Adrenal gland (tissue), 12 donors: Measurements from ENCODE around the gene METTL13. TPM values are rescaled to one million over a fixed set of nuclear protein-coding genes. Genes with fewer than 3 reads are reported as not detected.

Experiments
- DNase-seq, 7 donors: peaks; one replicate each; pipeline ENCODE4 v3.0.0-alpha.2; 2019 to 2020
- H3K27ac ChIP-seq, 5 donors: fragments of 200-600 bp; sonication (generic) in 4 of 5; 1 replicate in 3 of 5; 2 replicates in 2 of 5; pipeline versions ENCODE4 v1.5.1 to v1.8.0; 2016 to 2020; ENCODE audit warnings: mild to moderate bottlenecking in 1 of 5
- H3K27me3 ChIP-seq: fragments of 200-600 bp; 2 replicates; pipeline ENCODE4 v1.8.0; 2021
- H3K36me3 ChIP-seq, 2 donors: fragments of 200-600 bp; replicated peaks in 1 of 2; 1 replicate in 1 of 2; 2 replicates in 1 of 2; pipeline versions ENCODE4 v1.5.1 to v1.8.0; 2018 to 2022
- H3K4me1 ChIP-seq, 2 donors: fragments of 200-600 bp; replicated peaks in 1 of 2; 1 replicate in 1 of 2; 2 replicates in 1 of 2; pipeline versions ENCODE4 v1.5.1 to v1.8.0; 2018 to 2021
- H3K4me3 ChIP-seq, 4 donors: fragments of 200-600 bp; sonication (generic) in 3 of 4; one replicate each; pipeline ENCODE4 v1.5.1; 2016 to 2018
- H3K9me3 ChIP-seq, 3 donors: fragments of 200-600 bp; sonication (generic) in 1 of 3; replicated peaks in 1 of 3; 1 replicate in 2 of 3; 2 replicates in 1 of 3; pipeline versions ENCODE4 v1.5.1 to v1.8.0; 2016 to 2021
- POLR2A ChIP-seq, 2 donors: fragments of 450-650 bp; IDR thresholded peaks; one replicate each; pipeline ENCODE4 v1.6.1; 2017; ENCODE audit warnings: antibody characterized with exemption in 2 of 2, mild to moderate bottlenecking in 2 of 2, moderate library complexity in 1 of 2
- WGBS, 4 donors: extraction: QIAGEN DNeasy Blood & Tissue Kit in 2 of 4; methylation state at CpG; one replicate each; pipeline versions ENCODE4 v1.1.5 to v1.1.7; 2013 to 2017; 5-methylcytosine and 5-hydroxymethylcytosine counted together
- intact Hi-C, 2 donors: fragments of 100-400 bp; cut with DNase I; formaldehyde crosslinking; loops; one replicate each; pipeline versions ENCODE4 v1.14.1 to v1.15.0; 2022 to 2023
- polyA plus RNA-seq, 3 donors: library from polyadenylated mRNA; stranded (reverse); fragments of 200-250 nt in 2 of 3; fragments of 350-450 nt in 1 of 3; fragmentation: Illumina TruSeq in 1 of 3; extraction: RNeasy Lipid Tissue Mini Kit (QIAGEN cat#74804) in 1 of 3; gene quantifications; one replicate each; pipeline ENCODE4 v1.2.3, GENCODE V29; 2013 to 2014
- total RNA-seq, 9 donors: library from RNA; depleted of rRNA in 4 of 9; stranded (reverse); fragments of >200 nt in 4 of 9; fragments of 120-200 nt in 1 of 9; fragmentation: NEBNext Ultra II Directional in 1 of 9; extraction: Animal tissue kit (Norgen Biotek cat#: 25700) in 1 of 9; gene quantifications; one replicate each; pipeline versions ENCODE4 v1.1.0 to v1.2.4, GENCODE V29; 2013 to 2023
- TF ChIP-seq, protein P1 (sequence below), 6 experiments: fragments of 450-650 bp in 4 of 6; fragments of 200-600 bp in 2 of 6; sonication (generic) in 1 of 6; IDR thresholded peaks; 1 replicate in 5 of 6; 2 replicates in 1 of 6; pipeline versions ENCODE4 v1.5.1 to v1.8.0; 2016 to 2021; ENCODE audit warnings: antibody characterized with exemption in 6 of 6, mild to moderate bottlenecking in 2 of 6, moderate library complexity in 1 of 6
- donor health status: healthy with polysubstance abuse.
- donor health status: Bipolar disorder and iron deficiency.
- donor health status: DM: yes; HTN: yes; CAD: no.
- donor health status: DM: no; HTN: no; CAD: no.
- donor health status: DM: no; HTN: no; CAD: no.
- donor health status: DM: yes; HTN: yes; CAD: no.

METTL13 gene
- total and polyA plus RNA-seq, 12 donors: 9.6 to 38.3 (median 29.6) TPM

- TF ChIP-seq POLR2A (IDR thresholded peaks at IDR 0.05): no peak
- TF ChIP-seq, protein P1, sequence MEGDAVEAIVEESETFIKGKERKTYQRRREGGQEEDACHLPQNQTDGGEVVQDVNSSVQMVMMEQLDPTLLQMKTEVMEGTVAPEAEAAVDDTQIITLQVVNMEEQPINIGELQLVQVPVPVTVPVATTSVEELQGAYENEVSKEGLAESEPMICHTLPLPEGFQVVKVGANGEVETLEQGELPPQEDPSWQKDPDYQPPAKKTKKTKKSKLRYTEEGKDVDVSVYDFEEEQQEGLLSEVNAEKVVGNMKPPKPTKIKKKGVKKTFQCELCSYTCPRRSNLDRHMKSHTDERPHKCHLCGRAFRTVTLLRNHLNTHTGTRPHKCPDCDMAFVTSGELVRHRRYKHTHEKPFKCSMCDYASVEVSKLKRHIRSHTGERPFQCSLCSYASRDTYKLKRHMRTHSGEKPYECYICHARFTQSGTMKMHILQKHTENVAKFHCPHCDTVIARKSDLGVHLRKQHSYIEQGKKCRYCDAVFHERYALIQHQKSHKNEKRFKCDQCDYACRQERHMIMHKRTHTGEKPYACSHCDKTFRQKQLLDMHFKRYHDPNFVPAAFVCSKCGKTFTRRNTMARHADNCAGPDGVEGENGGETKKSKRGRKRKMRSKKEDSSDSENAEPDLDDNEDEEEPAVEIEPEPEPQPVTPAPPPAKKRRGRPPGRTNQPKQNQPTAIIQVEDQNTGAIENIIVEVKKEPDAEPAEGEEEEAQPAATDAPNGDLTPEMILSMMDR (IDR thresholded peaks at IDR 0.05): no peak
- H3K27ac ChIP-seq: no peak overlapping the region
- H3K4me1 ChIP-seq: no peaks in the 10 kb centered on the region
- no peaks in the 10 kb centered on the region for H3K36me3 ChIP-seq
- no peaks in the 10 kb centered on the region for H3K27me3 ChIP-seq
- H3K9me3 ChIP-seq: no peaks in the 10 kb centered on the region
- intact Hi-C loops: no loop called here
- DNase-seq: no peak
- no peak overlapping the region for H3K4me3 ChIP-seq
- WGBS, 4 donors: 83 to 91% (median 88%) methylated on average over 2 of the region's 2 CpGs
These were observed 53.4 kb downstream of the METTL13 start for GRCh38 chr1:171834821-171835220.

DNA sequence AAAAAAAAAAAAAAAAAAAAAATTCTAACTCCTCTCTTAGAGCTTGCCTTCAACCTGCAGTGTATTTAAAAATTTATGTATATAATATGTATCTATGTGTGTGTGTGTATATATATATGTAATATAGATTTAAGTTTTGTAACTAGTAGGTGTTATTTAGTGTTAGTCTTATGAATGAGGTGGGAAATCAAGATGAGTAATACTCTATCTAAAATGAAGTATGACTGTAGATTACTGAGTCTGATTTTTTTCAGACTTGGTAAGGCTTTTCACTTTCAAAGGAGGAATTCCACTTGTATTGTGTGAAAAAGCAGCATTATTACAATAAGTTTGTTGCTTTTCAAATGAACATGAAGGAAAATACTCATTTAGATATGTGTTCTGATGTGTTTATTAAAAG lies 54.4 kb downstream of the METTL13 start:
- intact Hi-C loops: no loop called here

DNA sequence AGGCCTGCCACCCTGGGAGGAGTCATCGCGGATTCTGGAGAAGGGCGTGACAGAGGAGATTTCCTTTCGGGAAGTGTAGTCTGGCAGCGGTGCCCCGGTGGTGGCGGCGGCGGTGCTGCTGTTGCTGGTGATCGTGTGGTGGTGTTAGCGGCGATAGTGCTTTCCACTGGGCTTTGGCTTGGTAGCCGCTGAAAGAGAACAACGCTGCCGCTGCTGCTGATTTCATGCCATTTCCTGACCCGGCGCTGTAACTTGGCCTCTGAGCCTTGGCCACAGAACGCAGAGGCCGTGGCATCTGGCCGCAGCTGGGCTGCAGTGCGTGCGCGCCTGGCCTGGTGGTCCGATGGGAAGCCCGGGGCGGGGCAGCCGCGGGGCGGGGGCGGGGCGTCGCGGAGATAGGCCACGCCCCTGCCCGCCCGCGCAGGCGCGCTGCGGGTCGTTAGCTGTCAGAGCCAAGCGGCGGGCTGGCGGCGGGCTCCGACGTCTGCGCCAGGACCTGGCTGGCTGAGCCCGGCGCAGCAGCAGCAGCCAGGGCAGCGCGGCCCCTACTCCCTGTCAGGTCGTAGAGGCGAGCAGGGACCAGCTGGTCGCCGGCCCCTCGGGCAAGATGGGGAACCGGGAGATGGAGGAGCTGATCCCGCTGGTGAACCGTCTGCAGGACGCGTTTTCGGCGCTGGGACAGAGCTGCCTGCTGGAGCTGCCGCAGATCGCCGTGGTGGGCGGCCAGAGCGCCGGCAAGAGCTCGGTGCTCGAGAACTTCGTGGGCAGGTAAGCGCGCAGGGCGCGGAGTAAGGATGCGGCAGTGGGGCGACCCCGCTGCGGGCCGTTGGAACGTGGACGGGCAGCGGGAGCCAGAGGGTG lies 59.8 kb downstream of the METTL13 start, which contains the start of gene DNM3:
Gene DNM3, plus strand, starts transcription at position 449 of the 861 bp plus-strand sequence. Its CDS starts 159 bp downstream, at position 608.
- DNase-seq: peak; percentile 82 to 94 (median 90)
- Histone ChIP-seq H3K27me3 (no peaks in the 10 kb centered on the region), H3K4me3 (peak within 1 kb of the TSS in 3 of 4 donors; percentile 77 to 98 (median 91)), H3K9me3 (no peaks in the 10 kb centered on the region), H3K27ac (peak within 1 kb of the TSS; percentile 36 to 97 (median 90)), H3K36me3 (no peaks in the 10 kb centered on the region), H3K4me1 (peaks cover 11 to 14% of the 10 kb centered on the region in 2 donors)
- intact Hi-C loops: no loop called here
- peak; percentile 58 to 95 for TF ChIP-seq POLR2A (IDR thresholded peaks at IDR 0.05)
- TF ChIP-seq, protein P1 (IDR thresholded peaks at IDR 0.05): no peak
- WGBS, 4 donors: 1 to 4% (median 1%) methylated on average over 5 to 85 of the region's 85 CpGs

More for the DNA sequence above, 54.4 kb downstream of the METTL13 start:
- H3K36me3 ChIP-seq: no peaks in the 10 kb centered on the region
- peaks cover 4 to 5% of the 10 kb centered on the region in 2 donors for H3K4me1 ChIP-seq
- DNase-seq: no peak
- no peak overlapping the region for H3K4me3 ChIP-seq
- no peaks in the 10 kb centered on the region for H3K9me3 ChIP-seq
- no peaks in the 10 kb centered on the region for H3K27me3 ChIP-seq
- TF ChIP-seq, protein P1 (IDR thresholded peaks at IDR 0.05): no peak
- no peak for TF ChIP-seq POLR2A (IDR thresholded peaks at IDR 0.05)
- no peak overlapping the region for H3K27ac ChIP-seq

- Histone ChIP-seq H3K36me3 (no peaks in the 10 kb centered on the region), H3K27ac (peak overlapping the region in 3 of 5 donors; percentile 90 to 97 (median 90)), H3K9me3 (no peaks in the 10 kb centered on the region), H3K4me1 (peaks cover 12 to 18% of the 10 kb centered on the region in 2 donors), H3K4me3 (peak overlapping the region in 3 of 4 donors; percentile 77 to 98 (median 91)), H3K27me3 (no peaks in the 10 kb centered on the region)
- intact Hi-C loops: no loop called here
- 0 to 1% (median 1%) methylated on average over 36 to 40 of the region's 40 CpGs for WGBS, 4 donors
- peak; percentile 20 to 60 (median 38) for DNase-seq
- TF ChIP-seq, protein P1 (IDR thresholded peaks at IDR 0.05): no peak
- TF ChIP-seq POLR2A (IDR thresholded peaks at IDR 0.05): no peak
These were observed 60.7 kb downstream of the METTL13 start for GRCh38 chr1:171841931-171842761.
